ENCODE measurements around the gene BABAM2.

GRCh38 chr2:28387082-28387960 is 496.8 kb downstream of the BABAM2 start:
- TF ChIP-seq, protein P1, sequence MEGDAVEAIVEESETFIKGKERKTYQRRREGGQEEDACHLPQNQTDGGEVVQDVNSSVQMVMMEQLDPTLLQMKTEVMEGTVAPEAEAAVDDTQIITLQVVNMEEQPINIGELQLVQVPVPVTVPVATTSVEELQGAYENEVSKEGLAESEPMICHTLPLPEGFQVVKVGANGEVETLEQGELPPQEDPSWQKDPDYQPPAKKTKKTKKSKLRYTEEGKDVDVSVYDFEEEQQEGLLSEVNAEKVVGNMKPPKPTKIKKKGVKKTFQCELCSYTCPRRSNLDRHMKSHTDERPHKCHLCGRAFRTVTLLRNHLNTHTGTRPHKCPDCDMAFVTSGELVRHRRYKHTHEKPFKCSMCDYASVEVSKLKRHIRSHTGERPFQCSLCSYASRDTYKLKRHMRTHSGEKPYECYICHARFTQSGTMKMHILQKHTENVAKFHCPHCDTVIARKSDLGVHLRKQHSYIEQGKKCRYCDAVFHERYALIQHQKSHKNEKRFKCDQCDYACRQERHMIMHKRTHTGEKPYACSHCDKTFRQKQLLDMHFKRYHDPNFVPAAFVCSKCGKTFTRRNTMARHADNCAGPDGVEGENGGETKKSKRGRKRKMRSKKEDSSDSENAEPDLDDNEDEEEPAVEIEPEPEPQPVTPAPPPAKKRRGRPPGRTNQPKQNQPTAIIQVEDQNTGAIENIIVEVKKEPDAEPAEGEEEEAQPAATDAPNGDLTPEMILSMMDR (conservative IDR thresholded peaks at IDR 0.05; ENCODE audit: low read depth in 2 of 2), result no peak
- TF ChIP-seq POLR2AphosphoS5 (IDR thresholded peaks at IDR 0.05; ENCODE audit: low read depth) (no peak), EZH2phosphoT487 (IDR thresholded peaks at IDR 0.05; ENCODE audit: unreplicated experiment) (no peak), EZH2 (IDR thresholded peaks at IDR 0.05; ENCODE audit: low read depth, unreplicated experiment) (no peak), CREB1 (CRISPR knock-in tag; IDR thresholded peaks at IDR 0.05; ENCODE audit: low read depth) (no peak), ETS1 (IDR thresholded peaks at IDR 0.05) (no peak), JUNB (IDR thresholded peaks at IDR 0.05; ENCODE audit: unreplicated experiment) (no peak), NANOG (IDR thresholded peaks at IDR 0.05; ENCODE audit: borderline replicate concordance) (no peak)
- TF ChIP-seq, protein P2, sequence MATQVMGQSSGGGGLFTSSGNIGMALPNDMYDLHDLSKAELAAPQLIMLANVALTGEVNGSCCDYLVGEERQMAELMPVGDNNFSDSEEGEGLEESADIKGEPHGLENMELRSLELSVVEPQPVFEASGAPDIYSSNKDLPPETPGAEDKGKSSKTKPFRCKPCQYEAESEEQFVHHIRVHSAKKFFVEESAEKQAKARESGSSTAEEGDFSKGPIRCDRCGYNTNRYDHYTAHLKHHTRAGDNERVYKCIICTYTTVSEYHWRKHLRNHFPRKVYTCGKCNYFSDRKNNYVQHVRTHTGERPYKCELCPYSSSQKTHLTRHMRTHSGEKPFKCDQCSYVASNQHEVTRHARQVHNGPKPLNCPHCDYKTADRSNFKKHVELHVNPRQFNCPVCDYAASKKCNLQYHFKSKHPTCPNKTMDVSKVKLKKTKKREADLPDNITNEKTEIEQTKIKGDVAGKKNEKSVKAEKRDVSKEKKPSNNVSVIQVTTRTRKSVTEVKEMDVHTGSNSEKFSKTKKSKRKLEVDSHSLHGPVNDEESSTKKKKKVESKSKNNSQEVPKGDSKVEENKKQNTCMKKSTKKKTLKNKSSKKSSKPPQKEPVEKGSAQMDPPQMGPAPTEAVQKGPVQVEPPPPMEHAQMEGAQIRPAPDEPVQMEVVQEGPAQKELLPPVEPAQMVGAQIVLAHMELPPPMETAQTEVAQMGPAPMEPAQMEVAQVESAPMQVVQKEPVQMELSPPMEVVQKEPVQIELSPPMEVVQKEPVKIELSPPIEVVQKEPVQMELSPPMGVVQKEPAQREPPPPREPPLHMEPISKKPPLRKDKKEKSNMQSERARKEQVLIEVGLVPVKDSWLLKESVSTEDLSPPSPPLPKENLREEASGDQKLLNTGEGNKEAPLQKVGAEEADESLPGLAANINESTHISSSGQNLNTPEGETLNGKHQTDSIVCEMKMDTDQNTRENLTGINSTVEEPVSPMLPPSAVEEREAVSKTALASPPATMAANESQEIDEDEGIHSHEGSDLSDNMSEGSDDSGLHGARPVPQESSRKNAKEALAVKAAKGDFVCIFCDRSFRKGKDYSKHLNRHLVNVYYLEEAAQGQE (IDR thresholded peaks at IDR 0.05; ENCODE audit: unreplicated experiment), result no peak
